GM12872 (cell line): ENCODE measurements around the gene GNAS.

Experiments
- TF ChIP-seq, protein P1 (sequence below): IDR thresholded peaks from 3 replicates; pipeline ENCODE4 v1.5.1; 2011; ENCODE audit warnings: low read depth, mild to moderate bottlenecking, low read length, moderate library complexity; ENCODE audit not compliant: insufficient read depth

Gene GNAS

GRCh38 chr20:58923117-58923712 lies 70.7 kb downstream of the GNAS start:
- TF ChIP-seq, protein P1, sequence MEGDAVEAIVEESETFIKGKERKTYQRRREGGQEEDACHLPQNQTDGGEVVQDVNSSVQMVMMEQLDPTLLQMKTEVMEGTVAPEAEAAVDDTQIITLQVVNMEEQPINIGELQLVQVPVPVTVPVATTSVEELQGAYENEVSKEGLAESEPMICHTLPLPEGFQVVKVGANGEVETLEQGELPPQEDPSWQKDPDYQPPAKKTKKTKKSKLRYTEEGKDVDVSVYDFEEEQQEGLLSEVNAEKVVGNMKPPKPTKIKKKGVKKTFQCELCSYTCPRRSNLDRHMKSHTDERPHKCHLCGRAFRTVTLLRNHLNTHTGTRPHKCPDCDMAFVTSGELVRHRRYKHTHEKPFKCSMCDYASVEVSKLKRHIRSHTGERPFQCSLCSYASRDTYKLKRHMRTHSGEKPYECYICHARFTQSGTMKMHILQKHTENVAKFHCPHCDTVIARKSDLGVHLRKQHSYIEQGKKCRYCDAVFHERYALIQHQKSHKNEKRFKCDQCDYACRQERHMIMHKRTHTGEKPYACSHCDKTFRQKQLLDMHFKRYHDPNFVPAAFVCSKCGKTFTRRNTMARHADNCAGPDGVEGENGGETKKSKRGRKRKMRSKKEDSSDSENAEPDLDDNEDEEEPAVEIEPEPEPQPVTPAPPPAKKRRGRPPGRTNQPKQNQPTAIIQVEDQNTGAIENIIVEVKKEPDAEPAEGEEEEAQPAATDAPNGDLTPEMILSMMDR, result no peak

DNA sequence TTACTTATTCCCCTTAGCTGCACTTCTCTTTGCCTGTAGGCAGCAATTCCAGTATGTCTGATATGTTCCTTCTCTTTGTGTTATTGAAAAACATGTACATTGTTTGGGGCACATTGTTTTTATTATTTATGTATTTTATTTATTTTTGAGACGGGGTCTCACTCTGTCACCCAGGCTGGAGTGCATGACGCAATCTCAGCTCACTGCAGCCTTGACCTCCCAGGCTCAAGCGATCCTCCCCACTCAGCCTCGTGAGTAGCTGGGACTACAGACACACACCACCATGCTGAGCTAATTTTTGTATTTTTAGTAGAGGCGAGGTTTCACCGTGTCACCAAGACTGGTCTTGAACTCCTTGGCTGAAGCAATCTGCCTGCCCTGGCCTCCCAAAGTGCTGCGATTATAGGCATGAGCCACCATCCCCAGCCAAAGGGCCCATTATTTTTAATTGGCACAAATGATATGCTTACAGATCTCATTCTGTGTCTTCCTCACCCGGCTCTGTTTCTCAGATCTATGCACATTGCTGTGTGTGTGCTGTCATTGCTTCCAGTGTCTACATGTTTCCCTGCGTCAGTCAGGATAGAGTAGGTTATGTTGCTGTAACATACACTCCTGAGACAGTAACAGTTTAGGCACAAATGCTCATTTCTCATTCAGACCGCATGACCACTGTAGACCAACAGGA lies 74.4 kb downstream of the GNAS start:
- TF ChIP-seq, protein P1, result no peak

GRCh38 chr20:58927490-58928061 lies 75.1 kb downstream of the GNAS start:
- TF ChIP-seq, protein P1, result no peak

- TF ChIP-seq, protein P1, result no peak
Measured at GRCh38 chr20:58930496-58930895, 78.0 kb downstream of the GNAS start.

- TF ChIP-seq, protein P1, result no peak
Measured at GRCh38 chr20:58932170-58932569, 79.7 kb downstream of the GNAS start.

- TF ChIP-seq, protein P1, result no peak
Measured at GRCh38 chr20:58938078-58938477, 85.6 kb downstream of the GNAS start.

DNA sequence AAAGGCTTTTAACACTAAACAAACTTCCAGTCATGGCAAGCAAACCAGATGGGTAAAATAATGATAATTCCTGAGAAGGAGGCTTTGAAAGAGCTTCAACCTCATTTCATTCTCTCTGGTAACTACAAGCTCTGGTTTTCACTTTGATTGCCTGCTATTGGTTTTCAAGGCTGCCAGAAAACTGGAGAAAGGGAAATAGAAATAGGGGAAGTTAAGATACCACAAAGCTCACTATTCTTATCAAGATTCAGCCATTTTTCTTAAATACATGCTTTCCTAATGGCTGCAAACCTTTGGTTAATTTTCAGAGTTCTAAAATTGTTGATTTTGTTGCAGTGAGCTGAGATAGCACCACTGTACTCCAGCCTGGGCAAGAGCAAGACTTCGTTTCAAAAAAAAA lies 86.0 kb downstream of the GNAS start:
- TF ChIP-seq, protein P1, result no peak
